ENCODE measurements around the gene DCAF11.

DNA sequence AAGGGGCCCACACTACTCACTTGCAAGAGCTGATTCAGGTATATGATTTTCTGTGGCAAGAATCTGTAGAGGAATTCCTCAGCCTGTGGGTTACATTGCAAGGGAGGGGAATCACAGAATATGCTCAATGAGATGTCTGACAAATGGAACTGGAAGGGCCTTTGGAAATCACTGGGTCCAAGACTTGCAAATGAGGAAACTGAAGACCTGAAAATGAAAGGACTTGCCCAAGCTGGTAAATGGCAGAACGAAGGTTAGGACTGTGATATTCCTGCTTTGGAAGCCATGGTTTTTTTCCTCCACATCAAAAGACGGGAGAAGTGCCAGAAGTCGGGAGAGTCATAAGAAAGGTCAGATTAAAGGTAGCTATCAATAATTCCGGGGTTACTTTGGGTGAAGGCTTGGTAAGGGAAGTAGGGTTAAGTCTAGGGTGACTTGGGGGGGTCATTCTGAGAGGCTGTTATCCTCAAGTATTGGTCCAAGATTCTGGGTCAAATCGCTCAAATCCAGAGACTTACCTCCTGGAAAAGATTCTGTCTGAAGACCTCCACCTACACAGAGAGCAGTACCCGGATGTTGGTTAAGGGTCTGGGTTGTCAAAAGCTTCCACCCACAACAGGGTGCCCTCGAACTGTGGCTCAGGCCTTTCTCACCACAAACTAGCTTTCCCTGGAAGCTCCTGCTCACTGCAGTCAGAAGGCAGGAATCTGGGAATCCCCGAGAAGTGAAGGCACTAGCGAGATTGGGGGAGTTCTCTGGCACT is 31.3 kb downstream of the DCAF11 start:
- TF ChIP-seq, protein P1, sequence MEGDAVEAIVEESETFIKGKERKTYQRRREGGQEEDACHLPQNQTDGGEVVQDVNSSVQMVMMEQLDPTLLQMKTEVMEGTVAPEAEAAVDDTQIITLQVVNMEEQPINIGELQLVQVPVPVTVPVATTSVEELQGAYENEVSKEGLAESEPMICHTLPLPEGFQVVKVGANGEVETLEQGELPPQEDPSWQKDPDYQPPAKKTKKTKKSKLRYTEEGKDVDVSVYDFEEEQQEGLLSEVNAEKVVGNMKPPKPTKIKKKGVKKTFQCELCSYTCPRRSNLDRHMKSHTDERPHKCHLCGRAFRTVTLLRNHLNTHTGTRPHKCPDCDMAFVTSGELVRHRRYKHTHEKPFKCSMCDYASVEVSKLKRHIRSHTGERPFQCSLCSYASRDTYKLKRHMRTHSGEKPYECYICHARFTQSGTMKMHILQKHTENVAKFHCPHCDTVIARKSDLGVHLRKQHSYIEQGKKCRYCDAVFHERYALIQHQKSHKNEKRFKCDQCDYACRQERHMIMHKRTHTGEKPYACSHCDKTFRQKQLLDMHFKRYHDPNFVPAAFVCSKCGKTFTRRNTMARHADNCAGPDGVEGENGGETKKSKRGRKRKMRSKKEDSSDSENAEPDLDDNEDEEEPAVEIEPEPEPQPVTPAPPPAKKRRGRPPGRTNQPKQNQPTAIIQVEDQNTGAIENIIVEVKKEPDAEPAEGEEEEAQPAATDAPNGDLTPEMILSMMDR (IDR thresholded peaks at IDR 0.05; ENCODE audit: insufficient read depth, low read depth, low read length), result no peak
- TF ChIP-seq EZH2 (IDR thresholded peaks at IDR 0.05; ENCODE audit: insufficient read depth, low read length), result no peak

Measured in astrocyte (in vitro differentiated cells and primary cell).